ENCODE data around the gene ATP5ME. TPM values are rescaled to one million over a fixed set of nuclear protein-coding genes. Genes with fewer than 3 reads are reported as not detected.
"Not testable (repeated sequence)": the region's sequence is repeated elsewhere in the genome, so short reads cannot be mapped to it uniquely, and the experiment has no call there.

Gene ATP5ME
- total RNA-seq, 2 experiments from 2014 or later, result 260 to 261 TPM

GRCh38 chr4:675980-676870, 2.1 kb upstream of the ATP5ME start:
- ChIA-PET CTCF (interaction anchor here (1.1 to 3.4 kb wide), 2 partner anchors 11 to 73 kb away, joined by 3 to 17 read pairs; no protein-coding TSS in a partner anchor), POLR2A (no interaction called here)

GRCh38 chr4:675036-675882, 1.2 kb upstream of the ATP5ME start:
- ChIA-PET CTCF (interaction anchor here (1.1 to 3.4 kb wide), 4 partner anchors 9 to 74 kb away, joined by 3 to 17 read pairs (median 6); no protein-coding TSS in a partner anchor), POLR2A (interaction anchor here (0.7 to 2.1 kb wide), 5 partner anchors 11 to 621 kb away, joined by 3 to 10 read pairs (median 3); no protein-coding TSS in a partner anchor)

GRCh38 chr4:673349-674091, 556 bp downstream of the ATP5ME start:
- CTCF ChIA-PET, result interaction anchor here (0.7 to 3.4 kb wide), 5 partner anchors 9 to 437 kb away, joined by 3 to 17 read pairs (median 7); no protein-coding TSS in a partner anchor
- POLR2A ChIA-PET, result interaction anchor here (0.6 to 2.1 kb wide), 5 partner anchors 9 to 250 kb away, joined by 3 to 10 read pairs (median 5); no protein-coding TSS in a partner anchor

- ChIA-PET CTCF (no interaction called here), POLR2A (interaction anchor here (0.7 kb wide), 1 partner anchor 81 kb away, joined by 4 read pairs; no protein-coding TSS in a partner anchor)
Measured at GRCh38 chr4:671769-672168, 2.3 kb downstream of the ATP5ME start.

- CTCF ChIA-PET, result interaction anchor here (0.7 kb wide), 1 partner anchor 211 kb away, joined by 3 read pairs; no protein-coding TSS in a partner anchor
- POLR2A ChIA-PET, result interaction anchor here (0.6 kb wide), 1 partner anchor 150 kb away, joined by 3 read pairs; no protein-coding TSS in a partner anchor
Measured at GRCh38 chr4:669806-670559, 4.1 kb downstream of the ATP5ME start.

GRCh38 chr4:668219-668618, 5.9 kb downstream of the ATP5ME start:
- CTCF ChIA-PET, POLR2A ChIA-PET: not testable (repeated sequence)

- ChIA-PET CTCF (no interaction called here), POLR2A (no interaction called here)
Measured at GRCh38 chr4:667545-667925, 6.5 kb downstream of the ATP5ME start.

- ChIA-PET CTCF (no interaction called here), POLR2A (no interaction called here)
Measured at GRCh38 chr4:666822-667544, 7.1 kb downstream of the ATP5ME start.

- POLR2A ChIA-PET, result no interaction called here
- CTCF ChIA-PET, result interaction anchor here (3.7 kb wide), 1 partner anchor 8 kb away, joined by 17 read pairs; the partner anchor contains the start of genes ATP5ME and MYL5
Measured at GRCh38 chr4:666436-666810, 7.7 kb downstream of the ATP5ME start.

GRCh38 chr4:665751-666435, 8.2 kb downstream of the ATP5ME start:
- POLR2A ChIA-PET, result no interaction called here

GRCh38 chr4:665381-665750, 8.7 kb downstream of the ATP5ME start:
- CTCF ChIA-PET, result interaction anchor here (0.5 to 3.7 kb wide), 2 partner anchors 9 to 1837 kb away, joined by 3 to 17 read pairs; partner anchors contain the start of genes ATP5ME and MYL5

More at GRCh38 chr4:665751-666435, 8.2 kb downstream of the ATP5ME start:
- CTCF ChIA-PET, result interaction anchor here (0.5 to 3.7 kb wide), 3 partner anchors 8 to 1837 kb away, joined by 3 to 17 read pairs (median 5); partner anchors contain the start of genes ATP5ME and MYL5

GRCh38 chr4:664713-665231, 9.3 kb downstream of the ATP5ME start:
- CTCF ChIA-PET, result interaction anchor here (3.7 kb wide), 1 partner anchor 9 kb away, joined by 17 read pairs; the partner anchor contains the start of genes ATP5ME and MYL5
- POLR2A ChIA-PET, result interaction anchor here (1.4 kb wide), 1 partner anchor 9 kb away, joined by 10 read pairs; the partner anchor contains the start of genes ATP5ME and MYL5

More at GRCh38 chr4:665381-665750, 8.7 kb downstream of the ATP5ME start:
- POLR2A ChIA-PET, result no interaction called here

- CTCF ChIA-PET, result interaction anchor here (3.7 kb wide), 1 partner anchor 10 kb away, joined by 17 read pairs; the partner anchor contains the start of genes ATP5ME and MYL5
- POLR2A ChIA-PET, result interaction anchor here (1.0 to 1.4 kb wide), 3 partner anchors 10 to 84 kb away, joined by 3 to 10 read pairs (median 4); partner anchors contain the start of genes ATP5ME and MYL5
Measured at GRCh38 chr4:663438-664428, 10.3 kb downstream of the ATP5ME start.

- CTCF ChIA-PET, result interaction anchor here (3.7 kb wide), 1 partner anchor 11 kb away, joined by 17 read pairs; the partner anchor contains the start of genes ATP5ME and MYL5
Measured at GRCh38 chr4:663046-663437, 11.0 kb downstream of the ATP5ME start.

More at GRCh38 chr4:663046-663437, 11.0 kb downstream of the ATP5ME start:
- POLR2A ChIA-PET, result interaction anchor here (1.1 kb wide), 1 partner anchor 11 kb away, joined by 3 read pairs; the partner anchor contains the start of genes ATP5ME and MYL5

Measured in activated CD8-positive, alpha-beta memory T cell treated with anti-CD3 and anti-CD28 coated beads for 36 hours (primary cell).